Type B pancreatic cell (in vitro differentiated cells): Measurements from ENCODE around the gene ERF. TPM values are rescaled to one million over a fixed set of nuclear protein-coding genes. Genes with fewer than 3 reads are reported as not detected.

Source experiments
- DNase-seq: peaks from one replicate; pipeline ENCODE4 v3.0.0; 2021; ENCODE audit warnings: mixed read lengths; ENCODE audit not compliant: unreplicated experiment; ENCODE audit errors: extremely low spot score
- H3K27ac Mint-ChIP-seq: 2 replicates; pipeline ENCODE4 v1.8.0; 2021; ENCODE audit warnings: mild to moderate bottlenecking, mixed read lengths
- H3K27me3 Mint-ChIP-seq: 2 replicates; pipeline ENCODE4 v1.8.0; 2021; ENCODE audit warnings: mixed read lengths
- H3K36me3 Mint-ChIP-seq: 2 replicates; pipeline ENCODE4 v1.8.0; 2021; ENCODE audit warnings: mixed read lengths
- H3K4me1 Mint-ChIP-seq: one replicate; pipeline ENCODE4 v1.8.0; 2021; ENCODE audit warnings: mixed read lengths; ENCODE audit not compliant: unreplicated experiment
- H3K4me3 Mint-ChIP-seq: 2 replicates; pipeline ENCODE4 v1.8.0; 2021; ENCODE audit warnings: mild to moderate bottlenecking, mixed read lengths
- H3K9me3 Mint-ChIP-seq: 2 replicates; pipeline ENCODE4 v1.8.0; 2021; ENCODE audit warnings: mixed read lengths
- CTCF ChIP-seq: fragments of 200-600 bp; sonication (generic); conservative IDR thresholded peaks from 2 replicates; pipeline ENCODE4 v1.5.0; 2021; ENCODE audit warnings: antibody characterized with exemption, mild to moderate bottlenecking
- total RNA-seq: library from RNA; stranded (reverse); gene quantifications from 2 replicates; pipeline ENCODE4 v1.2.1, GENCODE V29; 2021; ENCODE audit warnings: low replicate concordance

Gene ERF
- total RNA-seq, 1 donor from 2014 or later, result 78.9 TPM

- Mint-ChIP-seq H3K4me1 (peaks cover 26% of the 10 kb centered on the region), H3K4me3 (peak overlapping the region; percentile 50), H3K27me3 (no peaks in the 10 kb centered on the region), H3K9me3 (no peaks in the 10 kb centered on the region), H3K27ac (no peak overlapping the region), H3K36me3 (peaks cover 18% of the 10 kb centered on the region)
- no peak for DNase-seq
- TF ChIP-seq CTCF, result no peak
Measured at GRCh38 chr19:42239544-42240220, 15.2 kb downstream of the ERF start.

GRCh38 chr19:42235181-42235580, 19.7 kb downstream of the ERF start:
- no peak overlapping the region for H3K27ac Mint-ChIP-seq
- no peak for DNase-seq
- no peak overlapping the region for H3K4me3 Mint-ChIP-seq
- H3K4me1 Mint-ChIP-seq, result peaks cover 5% of the 10 kb centered on the region
- H3K9me3 Mint-ChIP-seq, result no peaks in the 10 kb centered on the region
- no peak for TF ChIP-seq CTCF
- H3K27me3 Mint-ChIP-seq, result no peaks in the 10 kb centered on the region
- peaks cover 22% of the 10 kb centered on the region for H3K36me3 Mint-ChIP-seq

- Mint-ChIP-seq H3K4me3 (no peak overlapping the region), H3K27me3 (no peaks in the 10 kb centered on the region), H3K4me1 (peaks cover 7% of the 10 kb centered on the region), H3K27ac (no peak overlapping the region), H3K9me3 (no peaks in the 10 kb centered on the region), H3K36me3 (peaks cover 25% of the 10 kb centered on the region)
- no peak for DNase-seq
- TF ChIP-seq CTCF, result no peak
Measured at GRCh38 chr19:42234364-42234763, 20.6 kb downstream of the ERF start.

- Mint-ChIP-seq H3K27ac (peak overlapping the region; percentile 31), H3K27me3 (no peaks in the 10 kb centered on the region), H3K9me3 (no peaks in the 10 kb centered on the region), H3K4me3 (no peak overlapping the region), H3K36me3 (peaks cover 21% of the 10 kb centered on the region), H3K4me1 (peaks cover 7% of the 10 kb centered on the region)
- TF ChIP-seq CTCF, result no peak
- no peak for DNase-seq
Measured at GRCh38 chr19:42233678-42234292, 21.1 kb downstream of the ERF start.

- Mint-ChIP-seq H3K36me3 (peaks cover 21% of the 10 kb centered on the region), H3K27ac (peak overlapping the region; percentile 31), H3K27me3 (no peaks in the 10 kb centered on the region), H3K4me3 (no peak overlapping the region), H3K4me1 (peaks cover 7% of the 10 kb centered on the region), H3K9me3 (no peaks in the 10 kb centered on the region)
- TF ChIP-seq CTCF, result no peak
- DNase-seq, result no peak
Measured at GRCh38 chr19:42233106-42233505, 21.8 kb downstream of the ERF start.
